Sciatic nerve (tissue), 2 donors: ENCODE results near the gene ELL. TPM values are rescaled to one million over a fixed set of nuclear protein-coding genes. Genes with fewer than 3 reads are reported as not detected.

ENCODE experiments used
- ATAC-seq: fragments of 200-7000 bp; cut with Tn5 transposase; one replicate; pipeline ENCODE4 v1.9.1; 2020; ENCODE audit warnings: mild to moderate bottlenecking, moderate library complexity
- DNase-seq: peaks from one replicate; pipeline ENCODE4 v3.0.0-alpha.2; 2020; ENCODE audit warnings: low spot score
- intact Hi-C: fragments of 100-400 bp; cut with DNase I; formaldehyde crosslinking; loops from one replicate; pipeline ENCODE4 v1.14.2; 2022
- total RNA-seq: library from RNA; stranded (reverse); fragmentation: NEBNext Ultra II Directional; extraction: Animal tissue kit (Norgen Biotek cat#: 25700); gene quantifications from one replicate; pipeline ENCODE4 v1.2.1, GENCODE V29; 2021
- donor health status: DM: no; HTN: no; CAD: no.
- donor health status: DM: no; HTN: no; CAD: no.

The ELL gene
- total RNA-seq, 1 donor from 2014 or later: 28.9 TPM

- no peak for ATAC-seq
- intact Hi-C loops: no loop called here
- DNase-seq: no peak
Measured at GRCh38 chr19:18441804-18442788, 79.8 kb downstream of the ELL start.

DNA sequence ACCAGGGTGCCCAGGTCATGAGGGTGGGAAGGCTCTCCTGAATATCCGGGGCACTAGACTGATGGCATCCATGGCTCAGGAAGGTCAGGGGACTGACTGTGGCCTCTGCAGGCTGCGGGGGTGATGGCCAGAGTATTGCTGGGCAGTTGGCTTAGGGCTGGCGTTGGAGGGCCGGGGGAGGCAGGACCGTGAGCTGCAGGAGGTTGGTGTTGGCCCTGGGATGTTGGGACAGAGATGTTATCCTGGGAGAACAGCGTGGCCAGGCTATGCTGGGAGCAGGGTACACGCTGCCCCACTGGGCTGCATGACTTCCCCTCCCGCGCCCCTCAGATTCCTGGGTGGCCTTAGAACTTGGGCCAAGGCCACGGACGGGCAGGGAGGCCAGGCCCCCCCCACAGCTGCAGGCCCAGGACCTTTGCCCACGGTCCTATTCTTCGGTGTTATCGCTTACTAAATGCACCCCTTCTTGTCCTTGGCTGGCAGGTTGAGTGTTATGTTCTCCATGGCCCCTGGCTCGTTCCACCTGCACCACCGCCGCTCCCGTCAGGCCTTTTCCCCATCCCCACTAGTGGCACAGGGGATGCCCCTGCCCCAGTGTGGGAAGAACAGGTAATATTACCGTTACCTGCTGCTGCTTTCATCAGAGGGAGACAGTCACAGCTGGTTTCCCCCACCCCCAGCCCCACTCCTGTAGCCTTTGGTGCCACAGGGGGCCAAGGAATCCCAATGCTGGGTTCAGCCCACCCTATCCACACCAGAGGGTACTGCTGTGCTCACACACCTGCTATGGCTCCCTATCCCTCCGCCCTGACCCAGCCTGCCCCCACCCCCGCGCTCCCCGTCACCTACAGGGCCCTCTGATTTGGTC is 80.7 kb downstream of the ELL start:
- intact Hi-C loops: no loop called here
- ATAC-seq: no peak
- no peak for DNase-seq

- ATAC-seq: no peak
- no peak for DNase-seq
- intact Hi-C loops: no loop called here
Measured at GRCh38 chr19:18440415-18440877, 81.4 kb downstream of the ELL start.

GRCh38 chr19:18439910-18440237 is 82.0 kb downstream of the ELL start:
- DNase-seq (no peak), ATAC-seq (no peak)
- intact Hi-C loops: no loop called here

GRCh38 chr19:18439025-18439909 is 82.6 kb downstream of the ELL start:
- ATAC-seq: peak; percentile 0
- no peak for DNase-seq
- intact Hi-C loops: no loop called here

DNA sequence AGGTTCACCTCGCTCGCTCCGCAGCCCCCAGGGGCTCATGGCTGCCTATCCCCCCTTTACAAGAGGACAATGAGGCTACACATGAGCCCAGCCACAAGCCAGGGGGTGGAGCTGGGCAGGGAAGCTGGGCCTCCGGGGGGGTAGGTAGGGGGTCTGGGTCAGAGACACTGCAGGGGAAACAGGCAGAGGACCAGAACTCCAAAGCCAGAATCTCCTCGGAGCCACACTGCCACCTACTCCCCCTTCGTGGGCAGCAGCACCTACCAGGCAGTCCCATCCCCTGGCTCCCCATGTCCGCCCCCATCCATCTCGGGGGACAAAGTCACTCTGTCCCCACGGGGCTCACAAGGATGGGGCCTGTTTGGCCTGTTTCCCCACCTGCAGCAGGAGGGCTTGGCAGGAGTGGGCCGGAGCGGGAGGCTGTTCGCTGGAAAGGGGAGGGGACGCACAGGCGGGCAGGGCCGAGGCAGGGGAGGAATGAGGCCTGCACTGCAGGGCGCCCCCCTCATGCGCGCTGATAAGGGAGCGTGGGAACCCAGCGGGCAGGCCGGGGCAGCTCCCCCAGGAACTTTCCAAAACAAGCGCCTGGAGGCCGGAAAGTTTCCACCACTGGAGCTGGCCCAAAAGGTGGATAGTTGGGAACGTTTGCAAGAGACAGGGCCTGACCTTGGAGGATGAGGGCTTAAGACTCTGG is 83.4 kb downstream of the ELL start:
- intact Hi-C loops: no loop called here
- ATAC-seq (peak; percentile 39), DNase-seq (no peak)

DNA sequence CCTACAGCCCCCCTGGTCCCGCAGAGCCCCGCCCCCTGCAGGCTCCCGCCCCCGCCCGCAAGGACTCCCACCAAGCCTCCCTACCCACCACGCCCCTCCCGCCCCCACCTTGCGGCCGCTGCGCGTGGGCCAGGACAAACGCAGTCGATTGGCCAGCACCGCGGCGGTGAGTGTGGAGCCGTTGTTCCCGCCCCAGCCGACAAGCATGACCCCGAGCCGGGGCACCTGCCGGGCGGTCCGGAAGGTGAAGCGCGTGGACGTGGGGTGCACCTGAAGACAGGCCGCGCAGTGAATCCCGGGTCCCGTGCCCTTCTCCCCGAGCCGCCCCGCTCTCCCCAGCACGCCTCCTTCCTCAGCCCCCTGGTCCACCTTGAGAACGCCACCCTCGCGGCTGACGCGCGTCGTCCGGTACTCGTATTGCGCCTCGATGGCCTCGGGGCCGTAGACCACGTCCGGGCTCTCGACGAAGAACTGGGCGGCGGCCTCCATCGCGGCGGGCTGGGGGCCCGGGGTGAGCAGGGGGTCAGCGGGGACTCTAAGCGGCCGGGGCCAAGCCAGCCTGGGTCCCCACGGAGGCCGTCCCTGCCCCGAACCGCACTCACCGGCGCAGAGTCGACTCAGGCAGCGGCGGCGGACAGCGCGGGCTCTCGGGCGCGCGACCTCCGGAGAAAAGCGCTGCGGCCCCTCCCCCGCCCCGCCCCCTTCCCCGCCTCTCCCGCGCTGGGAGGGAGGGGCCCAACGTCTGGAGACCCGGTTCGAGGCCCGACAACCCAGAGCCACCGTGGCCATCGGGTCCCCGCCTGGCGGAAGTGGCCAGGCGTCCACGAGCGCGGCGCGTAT is 84.2 kb downstream of the ELL start, which contains the start of gene ISYNA1:
Gene ISYNA1, minus strand, starts transcription at position 643 of the 840 bp plus-strand sequence. Its CDS starts 154 bp downstream, at position 489.
- DNase-seq: no peak
- peak; percentile 47 for ATAC-seq
- intact Hi-C loops: no loop called here

DNA sequence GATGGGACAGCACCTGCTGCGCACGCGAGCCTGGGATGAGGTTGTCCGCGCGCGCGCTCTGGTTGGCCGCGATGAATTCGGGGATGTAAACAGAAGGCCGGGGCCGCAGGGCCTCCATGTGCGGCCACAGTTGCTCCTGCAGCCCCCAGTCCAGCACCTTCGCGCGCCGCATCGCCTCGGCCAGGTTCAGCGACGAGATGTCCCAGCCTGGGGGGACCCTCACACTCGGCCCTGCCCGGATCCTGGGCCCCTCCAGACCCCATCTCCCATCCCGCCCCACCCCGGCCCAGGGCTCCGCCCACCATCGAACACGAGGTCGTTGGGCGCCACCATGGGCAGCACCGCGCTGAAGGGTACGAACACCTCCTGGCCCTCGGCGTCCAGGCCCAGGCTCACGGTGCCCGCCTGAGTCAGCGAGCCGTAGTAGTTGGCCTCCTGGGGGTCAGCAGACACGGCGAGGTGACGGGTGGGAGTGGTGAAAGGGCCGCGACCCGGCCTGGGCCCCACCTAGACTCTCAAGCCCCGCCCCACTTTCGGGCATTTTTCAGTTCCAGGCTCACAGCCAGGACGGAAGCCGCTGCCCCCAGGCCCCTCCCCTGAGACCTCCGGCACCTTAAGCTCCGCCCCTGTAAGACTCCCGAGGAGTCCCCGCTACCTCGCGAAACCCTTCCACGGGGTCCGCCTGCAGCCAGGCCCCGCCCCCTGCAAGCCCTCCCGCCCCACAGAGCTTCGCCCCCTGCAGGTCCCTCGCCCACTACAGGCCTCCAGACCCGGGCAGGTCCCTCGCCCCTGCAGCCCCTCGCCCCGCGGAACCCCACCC is 85.0 kb downstream of the ELL start:
- peak; percentile 67 for ATAC-seq
- DNase-seq: peak; percentile 91
- intact Hi-C loops: no loop called here

DNA sequence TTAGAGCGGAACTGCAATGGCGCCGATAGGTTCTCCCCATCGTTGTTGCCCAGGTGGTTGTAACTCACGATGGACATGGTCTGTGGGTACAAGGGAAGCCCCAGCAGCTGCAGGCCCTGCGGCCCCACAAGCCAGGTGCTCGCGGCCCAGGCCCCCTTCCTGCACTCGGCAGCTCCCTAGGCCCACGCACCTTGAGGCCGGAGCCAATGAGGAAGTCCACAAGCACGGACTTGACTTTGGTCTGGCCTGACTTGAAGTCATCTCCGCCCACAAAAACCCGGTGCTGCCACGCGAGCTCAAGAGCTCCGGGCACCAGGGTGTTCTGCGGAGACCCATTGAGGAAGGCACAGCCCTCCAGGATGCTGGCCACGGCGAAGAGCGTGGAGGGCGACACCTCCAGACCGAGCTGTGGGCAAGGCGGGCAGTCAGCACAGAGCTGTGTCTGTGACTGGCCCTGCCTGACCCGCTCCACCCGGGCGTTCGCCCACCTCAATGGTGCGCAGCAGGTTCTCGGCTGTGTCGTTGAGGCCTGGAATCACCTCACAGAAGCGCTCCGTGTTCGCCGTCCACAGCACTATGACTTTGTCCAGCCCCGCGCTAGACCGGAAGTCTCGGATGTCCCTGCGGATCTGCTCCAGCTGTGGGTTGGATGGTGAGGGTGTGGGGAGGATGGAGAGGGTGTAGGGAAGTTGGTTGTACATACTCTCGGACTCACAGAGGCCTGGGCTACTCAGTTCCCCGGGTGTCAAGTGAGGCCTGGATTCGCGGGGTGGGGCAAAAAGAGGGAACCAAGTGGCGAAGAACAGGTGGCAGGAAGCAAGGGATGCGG is 85.8 kb downstream of the ELL start:
- DNase-seq (no peak), ATAC-seq (no peak)
- intact Hi-C loops: no loop called here

- DNase-seq (no peak), ATAC-seq (no peak)
- intact Hi-C loops: no loop called here
Measured at GRCh38 chr19:18435178-18435841, 86.6 kb downstream of the ELL start.

GRCh38 chr19:18434411-18435175 is 87.3 kb downstream of the ELL start:
- intact Hi-C loops: no loop called here
- no peak for DNase-seq

GRCh38 chr19:18433735-18434398 is 88.0 kb downstream of the ELL start:
- ATAC-seq: no peak

More at GRCh38 chr19:18434411-18435175, 87.3 kb downstream of the ELL start:
- no peak for ATAC-seq

DNA sequence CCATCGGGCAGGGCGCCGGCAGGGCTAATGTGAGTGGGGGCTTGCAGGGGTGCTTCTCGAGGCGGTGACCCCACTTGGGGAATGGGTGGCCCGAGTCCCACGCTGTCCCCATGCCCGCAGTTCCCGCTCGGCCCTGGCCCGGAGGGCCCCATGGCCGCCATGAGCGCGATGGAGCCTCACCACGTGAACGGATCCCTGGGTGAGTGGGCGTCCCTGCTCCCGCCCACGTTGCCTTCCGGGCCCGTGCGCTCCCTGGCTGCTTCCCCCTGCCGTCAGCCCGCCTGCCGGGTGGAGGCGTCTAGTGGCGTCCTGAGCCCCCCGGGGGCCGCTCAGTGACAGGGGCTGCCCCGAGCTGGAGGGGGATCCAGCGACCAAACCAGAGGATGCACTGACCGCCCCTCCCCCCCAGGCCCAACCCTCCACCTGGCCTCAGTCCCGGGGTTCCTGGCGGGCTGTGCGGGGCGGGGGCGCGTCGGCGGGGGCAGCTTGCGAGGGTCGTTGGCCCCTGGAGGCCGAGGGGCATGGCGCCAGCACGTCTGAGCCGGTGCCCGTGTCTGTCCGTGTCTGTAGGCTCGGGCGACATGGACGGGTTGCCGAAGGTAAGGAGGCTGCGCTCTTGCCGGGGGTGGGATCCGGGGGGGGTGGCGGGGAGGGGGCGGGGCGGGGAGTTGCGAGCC is 88.7 kb downstream of the ELL start:
- intact Hi-C loops: no loop called here
- ATAC-seq (no peak), DNase-seq (no peak)

More at GRCh38 chr19:18433735-18434398, 88.0 kb downstream of the ELL start:
- no peak for DNase-seq
- intact Hi-C loops: no loop called here
